HEK293 (cell line): ENCODE results near the gene C1GALT1C1.
A peak's percentile ranks its signal among the peaks of the same experiment; 100 is the strongest.

ENCODE experiments used
- CTCF ChIA-PET: fragments of 350-600 bp; formaldehyde crosslinking; extraction: SDS; loops from one replicate; lab custom pipeline; 2021; ENCODE audit warnings: antibody characterized with exemption; lab: Yijun Ruan, JAX
- POLR2A ChIA-PET: fragments of 300-600 bp; formaldehyde crosslinking; extraction: SDS; loops from one replicate; lab custom pipeline; 2020; ENCODE audit warnings: antibody characterized with exemption, inconsistent platforms; lab: Yijun Ruan, JAX
- H3K27ac ChIP-seq: fragments of 200-500 bp; sonication (Bioruptor generic); 2 replicates; pipeline ENCODE4 v1.5.1; 2014; ENCODE audit warnings: low read depth, low read length, control low read depth, inconsistent platforms; ENCODE audit errors: extremely low read depth
- H3K36me3 ChIP-seq, 2 experiments: fragments of 200-500 bp in 1 of 2; sonication (Bioruptor generic) in 1 of 2; 1 replicate in 1 of 2; 2 replicates in 1 of 2; pipeline ENCODE4 v1.5.1; 2014 to 2017; ENCODE audit warnings: inconsistent platforms in 2 of 2, low read length in 2 of 2; ENCODE audit not compliant: control insufficient read depth in 2 of 2, insufficient read depth in 1 of 2
- H3K4me1 ChIP-seq: fragments of 200-500 bp; sonication (Bioruptor generic); 2 replicates; pipeline ENCODE4 v1.5.1; 2014; ENCODE audit warnings: mild to moderate bottlenecking, low read length, inconsistent platforms; ENCODE audit not compliant: control insufficient read depth, insufficient read depth
- H3K4me3 ChIP-seq: 2 replicates; pipeline ENCODE4 v1.5.1; 2011; ENCODE audit warnings: low read depth, mild to moderate bottlenecking, control low read depth, low read length, moderate library complexity
- H3K9me3 ChIP-seq: fragments of 200-500 bp; sonication (Bioruptor generic); 2 replicates; pipeline ENCODE4 v1.5.1; 2014; ENCODE audit warnings: low read depth, low read length, inconsistent platforms; ENCODE audit not compliant: control insufficient read depth, insufficient read depth
- EGR2 ChIP-seq: fragments of 450-650 bp; formaldehyde crosslinking; IDR thresholded peaks from 2 replicates; pipeline ENCODE4 v1.5.1; 2016; ENCODE audit warnings: low read depth, missing biosample characterization, missing genetic modification characterization
- GLI4 ChIP-seq: fragments of 450-650 bp; formaldehyde crosslinking; IDR thresholded peaks from 2 replicates; pipeline ENCODE4 v1.5.1; 2016; ENCODE audit warnings: missing biosample characterization, missing genetic modification characterization
- REPIN1 ChIP-seq: fragments of 450-650 bp; formaldehyde crosslinking; IDR thresholded peaks from 2 replicates; pipeline ENCODE4 v1.5.1; 2017; ENCODE audit warnings: missing biosample characterization, missing genetic modification characterization, low read depth
- SP3 ChIP-seq: fragments of 450-650 bp; formaldehyde crosslinking; IDR thresholded peaks from 2 replicates; pipeline ENCODE4 v1.5.1; 2016; ENCODE audit warnings: missing biosample characterization, missing genetic modification characterization
- ZBTB8A ChIP-seq: fragments of 450-650 bp; formaldehyde crosslinking; IDR thresholded peaks from 2 replicates; pipeline ENCODE4 v1.5.1; 2016; ENCODE audit warnings: missing biosample characterization, missing genetic modification characterization
- ZEB2 ChIP-seq: fragments of 450-650 bp; formaldehyde crosslinking; IDR thresholded peaks from 2 replicates; pipeline ENCODE4 v1.5.1; 2016; ENCODE audit warnings: missing biosample characterization, missing genetic modification characterization
- ZNF112 ChIP-seq: fragments of 450-650 bp; formaldehyde crosslinking; IDR thresholded peaks from 2 replicates; pipeline ENCODE4 v1.5.0; 2017; ENCODE audit warnings: missing biosample characterization, missing genetic modification characterization
- ZNF133 ChIP-seq: fragments of 450-650 bp; formaldehyde crosslinking; IDR thresholded peaks from 2 replicates; pipeline ENCODE4 v1.5.1; 2016; ENCODE audit warnings: missing biosample characterization, missing genetic modification characterization
- ZNF202 ChIP-seq: fragments of 450-650 bp; formaldehyde crosslinking; IDR thresholded peaks from 2 replicates; pipeline ENCODE4 v1.5.1; 2016; ENCODE audit warnings: missing biosample characterization, missing genetic modification characterization, borderline replicate concordance
- ZNF223 ChIP-seq: fragments of 450-650 bp; formaldehyde crosslinking; IDR thresholded peaks from 2 replicates; pipeline ENCODE4 v1.5.1; 2016; ENCODE audit warnings: missing biosample characterization, missing genetic modification characterization
- ZNF24 ChIP-seq: fragments of 450-650 bp; formaldehyde crosslinking; IDR thresholded peaks from 2 replicates; pipeline ENCODE4 v1.5.1; 2016; ENCODE audit warnings: missing biosample characterization, missing genetic modification characterization
- ZNF354C ChIP-seq: fragments of 450-650 bp; formaldehyde crosslinking; IDR thresholded peaks from 2 replicates; pipeline ENCODE4 v1.5.1; 2016; ENCODE audit warnings: missing biosample characterization, missing genetic modification characterization, low read depth, borderline replicate concordance
- ZNF366 ChIP-seq: fragments of 450-650 bp; formaldehyde crosslinking; conservative IDR thresholded peaks from 2 replicates; pipeline ENCODE4 v1.5.1; 2016; ENCODE audit warnings: missing biosample characterization, missing genetic modification characterization
- ZNF501 ChIP-seq: fragments of 450-650 bp; formaldehyde crosslinking; IDR thresholded peaks from 2 replicates; pipeline ENCODE4 v1.5.1; 2016; ENCODE audit warnings: missing biosample characterization, missing genetic modification characterization
- ZNF514 ChIP-seq: fragments of 450-650 bp; formaldehyde crosslinking; IDR thresholded peaks from 2 replicates; pipeline ENCODE4 v1.5.1; 2016; ENCODE audit warnings: missing biosample characterization, missing genetic modification characterization
- ZNF561 ChIP-seq: fragments of 450-650 bp; IDR thresholded peaks from 2 replicates; pipeline ENCODE4 v1.5.1; 2018; ENCODE audit warnings: missing biosample characterization, missing genetic modification characterization, borderline replicate concordance
- ZNF571 ChIP-seq: fragments of 450-650 bp; formaldehyde crosslinking; IDR thresholded peaks from 2 replicates; pipeline ENCODE4 v1.5.0; 2017; ENCODE audit warnings: missing biosample characterization, missing genetic modification characterization
- ZNF600 ChIP-seq: fragments of 450-650 bp; formaldehyde crosslinking; IDR thresholded peaks from 2 replicates; pipeline ENCODE4 v1.5.1; 2016; ENCODE audit warnings: missing biosample characterization, missing genetic modification characterization
- ZNF701 ChIP-seq: fragments of 450-650 bp; formaldehyde crosslinking; IDR thresholded peaks from 2 replicates; pipeline ENCODE4 v1.5.1; 2016; ENCODE audit warnings: missing biosample characterization, missing genetic modification characterization
- ZXDB ChIP-seq: fragments of 450-650 bp; formaldehyde crosslinking; IDR thresholded peaks from 2 replicates; pipeline ENCODE4 v1.5.1; 2016; ENCODE audit warnings: missing biosample characterization, missing genetic modification characterization
- TF ChIP-seq, protein P1 (sequence below): fragments of 450-650 bp; formaldehyde crosslinking; IDR thresholded peaks from 2 replicates; pipeline ENCODE4 v1.5.1; 2016; ENCODE audit warnings: missing biosample characterization, missing genetic modification characterization
- TF ChIP-seq, protein P2 (sequence below): fragments of 450-650 bp; formaldehyde crosslinking; IDR thresholded peaks from 2 replicates; pipeline ENCODE4 v1.5.1; 2016; ENCODE audit warnings: missing biosample characterization, missing genetic modification characterization
- TF ChIP-seq, protein P3 (sequence below): fragments of 450-650 bp; formaldehyde crosslinking; IDR thresholded peaks from 2 replicates; pipeline ENCODE4 v1.5.1; 2017; ENCODE audit warnings: missing biosample characterization, missing genetic modification characterization
- TF ChIP-seq, protein P4 (sequence below): fragments of 450-650 bp; formaldehyde crosslinking; IDR thresholded peaks from 2 replicates; pipeline ENCODE4 v1.5.1; 2016; ENCODE audit warnings: missing biosample characterization, missing genetic modification characterization
- TF ChIP-seq, protein P5 (sequence below): fragments of 450-650 bp; formaldehyde crosslinking; IDR thresholded peaks from 2 replicates; pipeline ENCODE4 v1.5.1; 2016; ENCODE audit warnings: missing biosample characterization, missing genetic modification characterization
- TF ChIP-seq, protein P6 (sequence below): fragments of 450-650 bp; formaldehyde crosslinking; IDR thresholded peaks from 2 replicates; pipeline ENCODE4 v1.5.1; 2016; ENCODE audit warnings: missing biosample characterization, missing genetic modification characterization
- TF ChIP-seq, protein P7 (sequence below): fragments of 450-650 bp; formaldehyde crosslinking; IDR thresholded peaks from 2 replicates; pipeline ENCODE4 v1.5.1; 2016; ENCODE audit warnings: missing biosample characterization, missing genetic modification characterization, low read depth

C1GALT1C1 gene

DNA sequence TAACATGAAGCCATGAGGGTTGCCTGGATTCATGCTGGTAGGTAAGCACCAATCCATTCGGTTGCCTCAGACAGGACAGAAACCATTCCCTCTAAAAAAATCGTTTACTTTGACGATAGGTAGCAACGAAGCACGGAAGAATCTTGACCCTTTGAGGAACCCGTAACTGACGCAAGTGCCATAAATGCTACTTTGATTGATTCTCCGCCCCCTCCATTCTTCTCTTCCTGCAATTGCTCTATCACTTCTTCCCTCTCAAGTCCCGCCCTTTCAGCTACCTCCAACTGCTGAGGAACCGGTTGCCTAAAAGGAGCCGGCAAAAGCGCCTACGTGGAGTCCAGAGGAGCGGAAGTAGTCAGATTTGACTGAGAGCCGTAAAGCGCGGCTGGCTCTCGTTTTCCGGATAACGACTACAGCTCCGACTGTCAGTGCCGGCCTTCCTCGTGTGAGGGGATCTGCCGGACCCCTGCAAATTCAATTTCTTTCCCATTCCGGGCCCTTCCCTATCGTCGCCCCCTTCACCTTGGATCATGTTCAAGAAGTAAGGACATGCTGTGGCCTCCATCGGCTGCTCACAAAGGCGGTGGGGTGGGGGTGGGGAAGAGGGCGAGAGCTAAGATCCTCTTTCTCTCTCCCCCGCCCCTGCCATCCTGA lies 26.0 kb downstream of the C1GALT1C1 start, which contains the start of gene MCTS1 (continued):
- TF ChIP-seq, protein P1, sequence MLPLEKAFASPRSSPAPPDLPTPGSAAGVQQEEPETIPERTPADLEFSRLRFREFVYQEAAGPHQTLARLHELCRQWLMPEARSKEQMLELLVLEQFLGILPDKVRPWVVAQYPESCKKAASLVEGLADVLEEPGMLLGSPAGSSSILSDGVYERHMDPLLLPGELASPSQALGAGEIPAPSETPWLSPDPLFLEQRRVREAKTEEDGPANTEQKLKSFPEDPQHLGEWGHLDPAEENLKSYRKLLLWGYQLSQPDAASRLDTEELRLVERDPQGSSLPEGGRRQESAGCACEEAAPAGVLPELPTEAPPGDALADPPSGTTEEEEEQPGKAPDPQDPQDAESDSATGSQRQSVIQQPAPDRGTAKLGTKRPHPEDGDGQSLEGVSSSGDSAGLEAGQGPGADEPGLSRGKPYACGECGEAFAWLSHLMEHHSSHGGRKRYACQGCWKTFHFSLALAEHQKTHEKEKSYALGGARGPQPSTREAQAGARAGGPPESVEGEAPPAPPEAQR (tag by site-specific recombination) = no peak
- TF ChIP-seq ZNF223 (tag by site-specific recombination) = no peak
- 0 out of 2 replicates have a peak, but pooled peaks have one; percentile 27 for TF ChIP-seq EGR2 (tag by site-specific recombination)
- TF ChIP-seq ZNF701 = no peak
- no peak for TF ChIP-seq ZNF561 (tag by site-specific recombination)
- TF ChIP-seq, protein P2, sequence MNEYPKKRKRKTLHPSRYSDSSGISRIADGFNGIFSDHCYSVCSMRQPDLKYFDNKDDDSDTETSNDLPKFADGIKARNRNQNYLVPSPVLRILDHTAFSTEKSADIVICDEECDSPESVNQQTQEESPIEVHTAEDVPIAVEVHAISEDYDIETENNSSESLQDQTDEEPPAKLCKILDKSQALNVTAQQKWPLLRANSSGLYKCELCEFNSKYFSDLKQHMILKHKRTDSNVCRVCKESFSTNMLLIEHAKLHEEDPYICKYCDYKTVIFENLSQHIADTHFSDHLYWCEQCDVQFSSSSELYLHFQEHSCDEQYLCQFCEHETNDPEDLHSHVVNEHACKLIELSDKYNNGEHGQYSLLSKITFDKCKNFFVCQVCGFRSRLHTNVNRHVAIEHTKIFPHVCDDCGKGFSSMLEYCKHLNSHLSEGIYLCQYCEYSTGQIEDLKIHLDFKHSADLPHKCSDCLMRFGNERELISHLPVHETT (tag by site-specific recombination) = peak; percentile 75
- TF ChIP-seq ZNF24 (tag by site-specific recombination) = peak; percentile 97
- TF ChIP-seq ZNF366 (tag by site-specific recombination) = peak; percentile 89
- TF ChIP-seq ZNF112 (tag by site-specific recombination) = no peak
- TF ChIP-seq ZEB2 = peak; percentile 76
- TF ChIP-seq, protein P3, sequence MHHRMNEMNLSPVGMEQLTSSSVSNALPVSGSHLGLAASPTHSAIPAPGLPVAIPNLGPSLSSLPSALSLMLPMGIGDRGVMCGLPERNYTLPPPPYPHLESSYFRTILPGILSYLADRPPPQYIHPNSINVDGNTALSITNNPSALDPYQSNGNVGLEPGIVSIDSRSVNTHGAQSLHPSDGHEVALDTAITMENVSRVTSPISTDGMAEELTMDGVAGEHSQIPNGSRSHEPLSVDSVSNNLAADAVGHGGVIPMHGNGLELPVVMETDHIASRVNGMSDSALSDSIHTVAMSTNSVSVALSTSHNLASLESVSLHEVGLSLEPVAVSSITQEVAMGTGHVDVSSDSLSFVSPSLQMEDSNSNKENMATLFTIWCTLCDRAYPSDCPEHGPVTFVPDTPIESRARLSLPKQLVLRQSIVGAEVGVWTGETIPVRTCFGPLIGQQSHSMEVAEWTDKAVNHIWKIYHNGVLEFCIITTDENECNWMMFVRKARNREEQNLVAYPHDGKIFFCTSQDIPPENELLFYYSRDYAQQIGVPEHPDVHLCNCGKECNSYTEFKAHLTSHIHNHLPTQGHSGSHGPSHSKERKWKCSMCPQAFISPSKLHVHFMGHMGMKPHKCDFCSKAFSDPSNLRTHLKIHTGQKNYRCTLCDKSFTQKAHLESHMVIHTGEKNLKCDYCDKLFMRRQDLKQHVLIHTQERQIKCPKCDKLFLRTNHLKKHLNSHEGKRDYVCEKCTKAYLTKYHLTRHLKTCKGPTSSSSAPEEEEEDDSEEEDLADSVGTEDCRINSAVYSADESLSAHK (tag by site-specific recombination) = no peak
- no peak for TF ChIP-seq ZNF354C (tag by site-specific recombination)
- TF ChIP-seq, protein P4, sequence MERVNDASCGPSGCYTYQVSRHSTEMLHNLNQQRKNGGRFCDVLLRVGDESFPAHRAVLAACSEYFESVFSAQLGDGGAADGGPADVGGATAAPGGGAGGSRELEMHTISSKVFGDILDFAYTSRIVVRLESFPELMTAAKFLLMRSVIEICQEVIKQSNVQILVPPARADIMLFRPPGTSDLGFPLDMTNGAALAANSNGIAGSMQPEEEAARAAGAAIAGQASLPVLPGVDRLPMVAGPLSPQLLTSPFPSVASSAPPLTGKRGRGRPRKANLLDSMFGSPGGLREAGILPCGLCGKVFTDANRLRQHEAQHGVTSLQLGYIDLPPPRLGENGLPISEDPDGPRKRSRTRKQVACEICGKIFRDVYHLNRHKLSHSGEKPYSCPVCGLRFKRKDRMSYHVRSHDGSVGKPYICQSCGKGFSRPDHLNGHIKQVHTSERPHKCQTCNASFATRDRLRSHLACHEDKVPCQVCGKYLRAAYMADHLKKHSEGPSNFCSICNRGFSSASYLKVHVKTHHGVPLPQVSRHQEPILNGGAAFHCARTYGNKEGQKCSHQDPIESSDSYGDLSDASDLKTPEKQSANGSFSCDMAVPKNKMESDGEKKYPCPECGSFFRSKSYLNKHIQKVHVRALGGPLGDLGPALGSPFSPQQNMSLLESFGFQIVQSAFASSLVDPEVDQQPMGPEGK = 0 out of 2 replicates have a peak, but pooled peaks have one; percentile 19
- TF ChIP-seq, protein P5, sequence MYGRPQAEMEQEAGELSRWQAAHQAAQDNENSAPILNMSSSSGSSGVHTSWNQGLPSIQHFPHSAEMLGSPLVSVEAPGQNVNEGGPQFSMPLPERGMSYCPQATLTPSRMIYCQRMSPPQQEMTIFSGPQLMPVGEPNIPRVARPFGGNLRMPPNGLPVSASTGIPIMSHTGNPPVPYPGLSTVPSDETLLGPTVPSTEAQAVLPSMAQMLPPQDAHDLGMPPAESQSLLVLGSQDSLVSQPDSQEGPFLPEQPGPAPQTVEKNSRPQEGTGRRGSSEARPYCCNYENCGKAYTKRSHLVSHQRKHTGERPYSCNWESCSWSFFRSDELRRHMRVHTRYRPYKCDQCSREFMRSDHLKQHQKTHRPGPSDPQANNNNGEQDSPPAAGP (tag by site-specific recombination) = no peak
- TF ChIP-seq ZNF571 (tag by site-specific recombination) = no peak
- TF ChIP-seq ZNF514 = no peak

DNA sequence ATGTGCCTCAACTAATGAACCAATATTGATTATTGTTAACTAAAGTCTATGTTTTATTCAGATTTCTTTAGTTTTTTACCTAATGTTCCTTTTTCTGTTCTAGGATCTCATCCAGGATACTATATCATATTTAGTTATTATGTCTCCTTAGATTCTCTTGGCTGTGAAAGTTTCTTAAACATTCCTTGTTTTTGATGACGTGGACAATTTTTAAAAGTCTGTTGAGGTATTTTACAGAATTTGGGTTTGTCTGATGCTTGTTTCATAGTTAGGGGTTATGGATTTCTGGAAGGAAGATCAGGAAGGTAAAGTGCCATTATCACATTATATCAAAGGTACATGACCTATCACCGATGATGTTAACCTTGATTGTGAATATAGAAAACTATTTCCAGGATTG lies 44.2 kb downstream of the C1GALT1C1 start:
- POLR2A ChIA-PET = no interaction called here
- CTCF ChIA-PET = no interaction called here
- H3K4me1 ChIP-seq = no peaks in the 10 kb centered on the region
- H3K36me3 ChIP-seq = no peaks in the 10 kb centered on the region
- H3K4me3 ChIP-seq = no peak overlapping the region
- H3K27ac ChIP-seq = no peak overlapping the region
- H3K9me3 ChIP-seq = no peaks in the 10 kb centered on the region
- TF ChIP-seq, protein P6, sequence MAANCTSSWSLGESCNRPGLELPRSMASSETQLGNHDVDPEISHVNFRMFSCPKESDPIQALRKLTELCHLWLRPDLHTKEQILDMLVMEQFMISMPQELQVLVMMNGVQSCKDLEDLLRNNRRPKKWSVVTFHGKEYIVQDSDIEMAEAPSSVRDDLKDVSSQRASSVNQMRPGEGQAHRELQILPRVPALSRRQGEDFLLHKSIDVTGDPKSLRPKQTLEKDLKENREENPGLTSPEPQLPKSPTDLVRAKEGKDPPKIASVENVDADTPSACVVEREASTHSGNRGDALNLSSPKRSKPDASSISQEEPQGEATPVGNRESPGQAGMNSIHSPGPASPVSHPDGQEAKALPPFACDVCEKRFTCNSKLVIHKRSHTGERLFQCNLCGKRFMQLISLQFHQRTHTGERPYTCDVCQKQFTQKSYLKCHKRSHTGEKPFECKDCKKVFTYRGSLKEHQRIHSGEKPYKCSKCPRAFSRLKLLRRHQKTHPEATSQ (tag by site-specific recombination) = no peak
- TF ChIP-seq GLI4 (tag by site-specific recombination) = no peak
- no peak for TF ChIP-seq ZNF202 (tag by site-specific recombination)
- TF ChIP-seq, protein P7, sequence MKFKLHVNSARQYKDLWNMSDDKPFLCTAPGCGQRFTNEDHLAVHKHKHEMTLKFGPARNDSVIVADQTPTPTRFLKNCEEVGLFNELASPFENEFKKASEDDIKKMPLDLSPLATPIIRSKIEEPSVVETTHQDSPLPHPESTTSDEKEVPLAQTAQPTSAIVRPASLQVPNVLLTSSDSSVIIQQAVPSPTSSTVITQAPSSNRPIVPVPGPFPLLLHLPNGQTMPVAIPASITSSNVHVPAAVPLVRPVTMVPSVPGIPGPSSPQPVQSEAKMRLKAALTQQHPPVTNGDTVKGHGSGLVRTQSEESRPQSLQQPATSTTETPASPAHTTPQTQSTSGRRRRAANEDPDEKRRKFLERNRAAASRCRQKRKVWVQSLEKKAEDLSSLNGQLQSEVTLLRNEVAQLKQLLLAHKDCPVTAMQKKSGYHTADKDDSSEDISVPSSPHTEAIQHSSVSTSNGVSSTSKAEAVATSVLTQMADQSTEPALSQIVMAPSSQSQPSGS (tag by site-specific recombination) = no peak
- no peak for TF ChIP-seq ZNF133 (tag by site-specific recombination)
- no peak for TF ChIP-seq REPIN1 (tag by site-specific recombination)
- no peak for TF ChIP-seq ZXDB (tag by site-specific recombination)
- no peak for TF ChIP-seq ZBTB8A
- no peak for TF ChIP-seq ZNF600 (tag by site-specific recombination)
- TF ChIP-seq ZNF501 (tag by site-specific recombination) = no peak
- no peak for TF ChIP-seq SP3
- TF ChIP-seq ZNF514 = no peak
